Measurements from ENCODE around the gene STARD13.

DNA sequence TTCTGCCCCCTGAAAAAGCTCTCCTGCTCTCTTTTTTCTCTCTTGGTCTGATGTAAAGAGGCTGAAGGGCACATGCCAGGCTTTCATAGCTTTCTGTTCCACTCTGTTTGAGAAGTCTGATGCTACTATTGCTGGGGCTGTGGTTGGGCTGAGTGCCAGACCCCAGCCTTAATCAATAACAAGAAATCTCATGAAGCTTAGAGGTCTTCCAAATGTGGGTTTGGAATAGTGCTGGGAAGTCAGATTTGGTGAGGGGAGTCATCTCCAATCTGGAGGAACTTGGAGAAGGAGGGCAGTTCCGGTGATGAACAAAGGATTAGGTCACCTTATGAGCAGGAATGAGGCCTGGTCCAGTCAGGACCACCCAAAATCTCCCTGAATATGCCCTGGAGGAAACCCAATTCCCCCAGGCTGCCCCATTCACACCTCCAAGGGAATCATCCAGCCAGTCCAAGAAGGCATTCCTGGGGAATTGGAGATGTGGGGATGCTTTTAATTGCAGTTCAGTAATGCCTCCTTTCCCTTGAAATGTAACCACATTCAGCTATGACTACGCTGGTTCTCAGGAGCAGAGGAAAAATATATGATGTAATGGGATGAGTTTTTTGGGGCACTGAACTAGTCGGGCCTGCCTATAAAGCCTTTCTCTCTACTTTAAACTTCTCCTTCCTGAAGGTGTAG is 102.0 kb downstream of the STARD13 start:
- TF ChIP-seq TAF1 (IDR thresholded peaks at IDR 0.05; ENCODE audit: low read depth) (no peak), TEAD4 (IDR thresholded peaks at IDR 0.05) (no peak), RAD21 (IDR thresholded peaks at IDR 0.05; ENCODE audit: low read depth) (no peak), EP300 (IDR thresholded peaks at IDR 0.05; ENCODE audit: borderline replicate concordance) (no peak), FOXM1 (IDR thresholded peaks at IDR 0.05; ENCODE audit: borderline replicate concordance, low read depth) (no peak), REST (IDR thresholded peaks at IDR 0.05; ENCODE audit: low read depth) (no peak), MAX (IDR thresholded peaks at IDR 0.05) (no peak), CEBPB (IDR thresholded peaks at IDR 0.05) (no peak), NFIC (IDR thresholded peaks at IDR 0.05) (no peak), EGR1 (IDR thresholded peaks at IDR 0.05) (no peak), YY1 (IDR thresholded peaks at IDR 0.05; ENCODE audit: low read depth) (no peak), CREB1 (IDR thresholded peaks at IDR 0.05; ENCODE audit: low read depth) (no peak), ZBTB7A (IDR thresholded peaks at IDR 0.05; ENCODE audit: low read depth) (no peak), TCF12 (IDR thresholded peaks at IDR 0.05; ENCODE audit: low read depth) (no peak)

Data from Ishikawa (cell line).